ENCODE data around the gene RASSF1.

- TF ChIP-seq CTCF (IDR thresholded peaks at IDR 0.05) (no peak), POLR2AphosphoS5 (IDR thresholded peaks at IDR 0.05; ENCODE audit: low read depth, low read length) (no peak), TCF7L2 (IDR thresholded peaks at IDR 0.05; ENCODE audit: low read depth, low read length) (no peak), SIN3A (IDR thresholded peaks at IDR 0.05; ENCODE audit: borderline replicate concordance, insufficient read depth, low read depth, low read length) (no peak)
- TF ChIP-seq, protein P1, sequence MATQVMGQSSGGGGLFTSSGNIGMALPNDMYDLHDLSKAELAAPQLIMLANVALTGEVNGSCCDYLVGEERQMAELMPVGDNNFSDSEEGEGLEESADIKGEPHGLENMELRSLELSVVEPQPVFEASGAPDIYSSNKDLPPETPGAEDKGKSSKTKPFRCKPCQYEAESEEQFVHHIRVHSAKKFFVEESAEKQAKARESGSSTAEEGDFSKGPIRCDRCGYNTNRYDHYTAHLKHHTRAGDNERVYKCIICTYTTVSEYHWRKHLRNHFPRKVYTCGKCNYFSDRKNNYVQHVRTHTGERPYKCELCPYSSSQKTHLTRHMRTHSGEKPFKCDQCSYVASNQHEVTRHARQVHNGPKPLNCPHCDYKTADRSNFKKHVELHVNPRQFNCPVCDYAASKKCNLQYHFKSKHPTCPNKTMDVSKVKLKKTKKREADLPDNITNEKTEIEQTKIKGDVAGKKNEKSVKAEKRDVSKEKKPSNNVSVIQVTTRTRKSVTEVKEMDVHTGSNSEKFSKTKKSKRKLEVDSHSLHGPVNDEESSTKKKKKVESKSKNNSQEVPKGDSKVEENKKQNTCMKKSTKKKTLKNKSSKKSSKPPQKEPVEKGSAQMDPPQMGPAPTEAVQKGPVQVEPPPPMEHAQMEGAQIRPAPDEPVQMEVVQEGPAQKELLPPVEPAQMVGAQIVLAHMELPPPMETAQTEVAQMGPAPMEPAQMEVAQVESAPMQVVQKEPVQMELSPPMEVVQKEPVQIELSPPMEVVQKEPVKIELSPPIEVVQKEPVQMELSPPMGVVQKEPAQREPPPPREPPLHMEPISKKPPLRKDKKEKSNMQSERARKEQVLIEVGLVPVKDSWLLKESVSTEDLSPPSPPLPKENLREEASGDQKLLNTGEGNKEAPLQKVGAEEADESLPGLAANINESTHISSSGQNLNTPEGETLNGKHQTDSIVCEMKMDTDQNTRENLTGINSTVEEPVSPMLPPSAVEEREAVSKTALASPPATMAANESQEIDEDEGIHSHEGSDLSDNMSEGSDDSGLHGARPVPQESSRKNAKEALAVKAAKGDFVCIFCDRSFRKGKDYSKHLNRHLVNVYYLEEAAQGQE (IDR thresholded peaks at IDR 0.05; ENCODE audit: insufficient read depth in 1 of 2, low read depth in 2 of 2, low read length in 1 of 2): no peak
These were observed 22.0 kb downstream of the RASSF1 start for GRCh38 chr3:50318615-50319014.

Measured in Panc1 (cell line).